GM19395 (cell line): ENCODE measurements around the gene SDR42E2.

ENCODE experiments used
- ATAC-seq: cut with Tn5 transposase; IDR thresholded peaks from one replicate; pipeline ENCODE4 v1.9.1; 2021; ENCODE audit warnings: mild to moderate bottlenecking, moderate library complexity; ENCODE audit not compliant: unreplicated experiment

SDR42E2 gene

DNA sequence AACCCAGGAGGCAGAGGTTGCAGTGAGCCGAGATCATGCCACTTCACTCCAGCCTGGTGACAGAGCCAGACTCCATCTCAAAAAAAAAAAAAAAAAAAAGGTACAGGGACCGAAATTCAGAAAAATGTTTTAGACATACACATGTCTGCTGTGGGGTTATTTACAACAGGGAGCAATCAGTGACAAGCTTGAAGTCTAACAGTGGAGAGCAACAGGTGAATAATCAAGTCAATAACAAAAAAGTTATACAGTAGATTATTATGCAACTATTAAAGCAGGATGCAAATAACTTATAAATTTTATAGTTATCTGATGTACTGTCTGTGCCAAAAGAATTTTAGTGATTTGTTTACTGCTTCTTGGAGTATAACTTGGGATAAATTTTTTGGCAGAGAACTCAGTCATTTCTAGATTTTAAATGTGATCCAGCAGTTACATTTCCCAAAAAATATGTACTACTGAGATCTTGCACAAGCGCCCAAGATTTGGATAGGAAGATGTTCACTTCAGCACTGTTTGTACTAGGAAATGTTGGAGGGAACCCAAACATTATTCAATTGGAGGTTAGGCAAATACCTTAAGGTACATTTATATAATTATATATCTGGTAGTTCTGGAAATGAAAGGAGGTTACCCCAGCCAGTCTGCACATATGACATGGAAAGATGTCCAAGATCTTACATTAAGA, 77.9 kb downstream of the SDR42E2 start:
- no peak for ATAC-seq
